Thoracic aorta (tissue), 2 donors: ENCODE results near the gene FCRL4. TPM values are rescaled to one million over a fixed set of nuclear protein-coding genes. Genes with fewer than 3 reads are reported as not detected.
"Not testable (repeated sequence)": the region's sequence is repeated elsewhere in the genome, so short reads cannot be mapped to it uniquely, and the experiment has no call there.

ENCODE experiments used
- ATAC-seq: fragments of 150-250 bp; one replicate; pipeline ENCODE4 v1.8.0; 2017; ENCODE audit warnings: low read depth; ENCODE audit not compliant: insufficient number of reproducible peaks, low FRiP score
- DNase-seq: peaks from one replicate; pipeline ENCODE4 v3.0.0-alpha.2; 2020; ENCODE audit warnings: low spot score
- H3K27ac ChIP-seq, 2 donors: fragments of 200-600 bp; sonication (generic); 1 replicate in 1 of 2; 2 replicates in 1 of 2; pipeline ENCODE4 v1.5.1; 2016; ENCODE audit warnings: mild to moderate bottlenecking in 2 of 2, moderate library complexity in 2 of 2
- H3K27me3 ChIP-seq: fragments of 200-600 bp; sonication (generic); replicated peaks from 2 replicates; pipeline ENCODE4 v1.6.0; 2016; ENCODE audit warnings: mild to moderate bottlenecking; ENCODE audit not compliant: insufficient read depth
- H3K36me3 ChIP-seq: fragments of 200-600 bp; sonication (generic); one replicate; pipeline ENCODE4 v1.5.1; 2016
- H3K4me1 ChIP-seq, 2 donors: fragments of 200-600 bp; sonication (generic); 1 replicate in 1 of 2; 2 replicates in 1 of 2; pipeline versions ENCODE4 v1.5.1 to v1.6.0; 2016; ENCODE audit warnings: low read depth in 2 of 2, mild to moderate bottlenecking in 1 of 2; ENCODE audit not compliant: control insufficient read depth in 1 of 2
- H3K4me3 ChIP-seq: fragments of 200-600 bp; sonication (generic); 2 replicates; pipeline ENCODE4 v1.5.1; 2016; ENCODE audit warnings: mild to moderate bottlenecking
- H3K9me3 ChIP-seq: fragments of 200-600 bp; sonication (generic); 2 replicates; pipeline ENCODE4 v1.5.1; 2016
- CTCF ChIP-seq: fragments of 200-600 bp; sonication (generic); IDR thresholded peaks from one replicate; pipeline ENCODE4 v1.5.1; 2019; ENCODE audit warnings: antibody characterized with exemption
- total RNA-seq, 2 donors: library from RNA; depleted of rRNA; stranded (reverse); fragments of >200 nt; gene quantifications; one replicate each; pipeline versions ENCODE4 v1.1.0 to v1.2.3, GENCODE V29; 2016

Gene FCRL4
- total RNA-seq, 2 donors from 2014 or later = not detected

- H3K4me3 ChIP-seq = no peak overlapping the region
- no peaks in the 10 kb centered on the region for H3K9me3 ChIP-seq
- no peaks in the 10 kb centered on the region for H3K27me3 ChIP-seq
- no peak for TF ChIP-seq CTCF
- ATAC-seq = no peak
- no peak for DNase-seq
- no peak overlapping the region for H3K27ac ChIP-seq
- H3K36me3 ChIP-seq = no peaks in the 10 kb centered on the region
- no peaks in the 10 kb centered on the region for H3K4me1 ChIP-seq
Measured at GRCh38 chr1:157562515-157562914, 35.4 kb downstream of the FCRL4 start.

- H3K36me3 ChIP-seq = no peaks in the 10 kb centered on the region
- ATAC-seq (no peak), DNase-seq (no peak)
- H3K4me3 ChIP-seq = no peak overlapping the region
- H3K4me1 ChIP-seq = no peaks in the 10 kb centered on the region
- H3K27ac ChIP-seq = no peak overlapping the region
- H3K9me3 ChIP-seq = no peaks in the 10 kb centered on the region
- no peak for TF ChIP-seq CTCF
- no peaks in the 10 kb centered on the region for H3K27me3 ChIP-seq
Measured at GRCh38 chr1:157558119-157558518, 39.8 kb downstream of the FCRL4 start.

GRCh38 chr1:157551694-157552693 is 45.9 kb downstream of the FCRL4 start, which contains the start of gene FCRL5:
Gene FCRL5, minus strand, starts transcription at chr1:157552515. Its CDS starts 153 bp downstream, at chr1:157552362.
- ATAC-seq = no peak
- no peak for TF ChIP-seq CTCF
- no peaks in the 10 kb centered on the region for H3K36me3 ChIP-seq
- H3K9me3 ChIP-seq = no peaks in the 10 kb centered on the region
- no peaks in the 10 kb centered on the region for H3K27me3 ChIP-seq
- H3K4me1 ChIP-seq = no peaks in the 10 kb centered on the region
- DNase-seq = no peak
- H3K27ac ChIP-seq = no peak within 1 kb of the TSS
- no peak within 1 kb of the TSS for H3K4me3 ChIP-seq

GRCh38 chr1:157548081-157548480 is 49.8 kb downstream of the FCRL4 start:
- H3K9me3 ChIP-seq, ATAC-seq, H3K4me3 ChIP-seq, H3K4me1 ChIP-seq, H3K36me3 ChIP-seq, H3K27ac ChIP-seq, H3K27me3 ChIP-seq, DNase-seq: not testable (repeated sequence)

GRCh38 chr1:157542676-157543075 is 55.2 kb downstream of the FCRL4 start:
- H3K4me1 ChIP-seq = no peaks in the 10 kb centered on the region
- no peaks in the 10 kb centered on the region for H3K36me3 ChIP-seq
- no peak for ATAC-seq
- TF ChIP-seq CTCF = no peak
- H3K27me3 ChIP-seq = no peaks in the 10 kb centered on the region
- no peak overlapping the region for H3K4me3 ChIP-seq
- DNase-seq = no peak
- H3K27ac ChIP-seq = no peak overlapping the region
- H3K9me3 ChIP-seq = no peaks in the 10 kb centered on the region
